HuH-7.5 (cell line): ENCODE measurements around the gene XYLT1.

Experiments
- DNase-seq: peaks from one replicate; pipeline ENCODE4 v3.0.0; 2011; ENCODE audit warnings: low spot score

Gene XYLT1

GRCh38 chr16:17403156-17403809, 67.5 kb downstream of the XYLT1 start:
- no peak for DNase-seq

GRCh38 chr16:17397499-17397891, 73.3 kb downstream of the XYLT1 start:
- DNase-seq, result no peak

- DNase-seq, result no peak
Observed at GRCh38 chr16:17396762-17397498, 73.8 kb downstream of the XYLT1 start.

GRCh38 chr16:17395849-17396480, 74.8 kb downstream of the XYLT1 start:
- no peak for DNase-seq

GRCh38 chr16:17392857-17393692, 77.7 kb downstream of the XYLT1 start:
- no peak for DNase-seq

- no peak for DNase-seq
Observed at GRCh38 chr16:17392127-17392856, 78.5 kb downstream of the XYLT1 start.

GRCh38 chr16:17391715-17392114, 79.0 kb downstream of the XYLT1 start:
- DNase-seq, result no peak

- DNase-seq, result no peak
Observed at GRCh38 chr16:17389384-17389783, 81.4 kb downstream of the XYLT1 start.

- no peak for DNase-seq
Observed at GRCh38 chr16:17387256-17387655, 83.5 kb downstream of the XYLT1 start.

- DNase-seq, result no peak
Observed at GRCh38 chr16:17386229-17386628, 84.5 kb downstream of the XYLT1 start.

- DNase-seq, result no peak
Observed at GRCh38 chr16:17384471-17384870, 86.3 kb downstream of the XYLT1 start.

GRCh38 chr16:17382949-17383863, 87.6 kb downstream of the XYLT1 start:
- no peak for DNase-seq

GRCh38 chr16:17382514-17382913, 88.2 kb downstream of the XYLT1 start:
- no peak for DNase-seq

GRCh38 chr16:17381784-17382183, 89.0 kb downstream of the XYLT1 start:
- DNase-seq, result no peak

- DNase-seq, result no peak
Observed at GRCh38 chr16:17380613-17381012, 90.1 kb downstream of the XYLT1 start.

GRCh38 chr16:17379121-17379571, 91.6 kb downstream of the XYLT1 start:
- DNase-seq, result no peak

GRCh38 chr16:17377360-17378324, 93.1 kb downstream of the XYLT1 start:
- no peak for DNase-seq

- DNase-seq, result no peak
Observed at GRCh38 chr16:17375461-17376304, 95.1 kb downstream of the XYLT1 start.
